PC-3 (cell line): ENCODE data around the gene SUCO.

ENCODE experiments used
- CTCF ChIP-seq: fragments of 300-600 bp; sonication (generic); conservative IDR thresholded peaks from 2 replicates; pipeline ENCODE4 v1.5.1; 2017; ENCODE audit warnings: antibody characterized with exemption, low read depth, mild to moderate bottlenecking, low read length
- EZH2 ChIP-seq: fragments of 300-600 bp; sonication (generic); IDR thresholded peaks from one replicate; pipeline ENCODE4 v1.6.1; 2017; ENCODE audit warnings: antibody characterized with exemption, mild to moderate bottlenecking, low read length; ENCODE audit not compliant: unreplicated experiment
- EZH2phosphoT487 ChIP-seq: fragments of 300-600 bp; sonication (generic); IDR thresholded peaks from 2 replicates; pipeline ENCODE4 v1.6.1; 2018; ENCODE audit warnings: mild to moderate bottlenecking, antibody characterized with exemption, low read length, borderline replicate concordance

DNA sequence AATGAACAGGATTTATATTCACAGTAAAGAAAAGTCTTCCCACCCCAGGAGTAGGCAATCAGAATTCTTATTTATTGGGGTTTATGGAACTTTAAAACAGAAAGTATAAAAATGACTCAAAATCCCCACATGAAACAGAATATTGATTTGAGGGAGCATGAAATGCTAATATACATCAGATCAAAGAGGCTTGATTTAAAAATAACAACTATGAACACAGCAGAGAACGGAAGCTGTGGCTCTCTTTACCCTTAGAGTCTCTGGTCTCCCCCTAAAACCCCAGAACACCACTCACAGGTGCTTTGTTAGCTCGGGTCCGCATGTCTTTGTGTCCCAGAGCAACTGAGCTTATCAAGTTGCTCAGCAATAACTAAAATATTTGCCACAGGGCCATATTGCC, 94.8 kb downstream of the SUCO start:
- no peak for TF ChIP-seq EZH2
- no peak for TF ChIP-seq CTCF
- TF ChIP-seq EZH2phosphoT487, result no peak
